ENCODE measurements around the gene OXGR1. TPM values are rescaled to one million over a fixed set of nuclear protein-coding genes. Genes with fewer than 3 reads are reported as not detected.

The OXGR1 gene
- total RNA-seq, 1 experiment from 2014 or later = not detected

DNA sequence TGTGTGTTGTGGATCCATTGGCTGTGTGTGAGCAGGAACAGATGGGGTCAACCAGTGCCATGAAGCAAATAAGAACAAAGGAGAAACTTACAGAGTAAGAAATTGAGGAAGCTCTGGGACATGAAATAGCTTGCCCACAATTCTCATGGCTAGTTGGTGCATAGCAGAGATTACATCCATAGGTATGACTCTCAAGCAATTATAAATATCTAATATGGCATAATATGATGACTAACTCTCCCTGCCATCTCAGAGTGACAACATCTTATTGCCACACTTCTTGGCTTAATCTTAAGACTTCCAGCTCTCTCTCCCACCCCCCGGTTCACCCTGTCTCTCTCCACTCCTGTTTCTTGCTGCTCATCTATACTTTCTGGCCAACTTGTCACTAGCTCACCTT lies 53.3 kb downstream of the OXGR1 start:
- no peaks in the 10 kb centered on the region for H3K27me3 ChIP-seq (ENCODE audit: insufficient read depth, low read length)
- no peak overlapping the region for H3K4me3 Mint-ChIP-seq
- TF ChIP-seq, protein P1, sequence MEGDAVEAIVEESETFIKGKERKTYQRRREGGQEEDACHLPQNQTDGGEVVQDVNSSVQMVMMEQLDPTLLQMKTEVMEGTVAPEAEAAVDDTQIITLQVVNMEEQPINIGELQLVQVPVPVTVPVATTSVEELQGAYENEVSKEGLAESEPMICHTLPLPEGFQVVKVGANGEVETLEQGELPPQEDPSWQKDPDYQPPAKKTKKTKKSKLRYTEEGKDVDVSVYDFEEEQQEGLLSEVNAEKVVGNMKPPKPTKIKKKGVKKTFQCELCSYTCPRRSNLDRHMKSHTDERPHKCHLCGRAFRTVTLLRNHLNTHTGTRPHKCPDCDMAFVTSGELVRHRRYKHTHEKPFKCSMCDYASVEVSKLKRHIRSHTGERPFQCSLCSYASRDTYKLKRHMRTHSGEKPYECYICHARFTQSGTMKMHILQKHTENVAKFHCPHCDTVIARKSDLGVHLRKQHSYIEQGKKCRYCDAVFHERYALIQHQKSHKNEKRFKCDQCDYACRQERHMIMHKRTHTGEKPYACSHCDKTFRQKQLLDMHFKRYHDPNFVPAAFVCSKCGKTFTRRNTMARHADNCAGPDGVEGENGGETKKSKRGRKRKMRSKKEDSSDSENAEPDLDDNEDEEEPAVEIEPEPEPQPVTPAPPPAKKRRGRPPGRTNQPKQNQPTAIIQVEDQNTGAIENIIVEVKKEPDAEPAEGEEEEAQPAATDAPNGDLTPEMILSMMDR (conservative IDR thresholded peaks at IDR 0.05) = no peak
- DNase-seq = no peak
- no peak overlapping the region for H3K56ac ChIP-seq (ENCODE audit: insufficient read length, low read depth, low read length)
- H3K9me3 ChIP-seq (ENCODE audit: control insufficient read depth, low read depth, low read length) = no peaks in the 10 kb centered on the region
- no peak overlapping the region for H4K91ac ChIP-seq (ENCODE audit: insufficient read length, low read depth, low read length)
- no peak overlapping the region for H3K27ac Mint-ChIP-seq
- H3K4me1 Mint-ChIP-seq = peaks cover 5 to 9% of the 10 kb centered on the region in 2 experiments
- H3K27me3 Mint-ChIP-seq (ENCODE audit: low read depth) = no peaks in the 10 kb centered on the region; the same call in 1 of the 2 replicates
- H3T11ph ChIP-seq (ENCODE audit: low read length) = no peak overlapping the region
- no peak overlapping the region for H3K23ac ChIP-seq (ENCODE audit: insufficient read length, low read depth, low read length)
- H2BK5ac ChIP-seq (ENCODE audit: insufficient read length, low read length) = no peak overlapping the region
- H3K23me2 ChIP-seq (ENCODE audit: insufficient read length, low read depth, low read length, poor library complexity, severe bottlenecking) = no peaks in the 10 kb centered on the region
- no peak overlapping the region for H3K27ac ChIP-seq (ENCODE audit: insufficient read length, low read depth, low read length)
- no peak overlapping the region for H2AFZ ChIP-seq (ENCODE audit: low read length)
- no peak overlapping the region for H2BK20ac ChIP-seq (ENCODE audit: low read depth, low read length, poor library complexity, severe bottlenecking)
- H2BK120ac ChIP-seq (ENCODE audit: low read depth, low read length, poor library complexity, severe bottlenecking) = no peak overlapping the region
- no peaks in the 10 kb centered on the region for H3K79me2 ChIP-seq (ENCODE audit: insufficient read depth, low read length)
- H3K4me2 ChIP-seq (ENCODE audit: insufficient read depth, insufficient read length, low read length) = no peak overlapping the region
- H4K5ac ChIP-seq (ENCODE audit: insufficient read length, low read depth, low read length) = peak overlapping the region; percentile 42
- H2BK12ac ChIP-seq (ENCODE audit: insufficient read length, low read depth, low read length) = no peak overlapping the region
- no peaks in the 10 kb centered on the region for H3K79me1 ChIP-seq (ENCODE audit: insufficient read depth, low read depth, low read length, poor library complexity, severe bottlenecking)
- H4K20me1 ChIP-seq (ENCODE audit: control insufficient read depth, insufficient read depth, insufficient read length) = no peaks in the 10 kb centered on the region
- no peak overlapping the region for H3K14ac ChIP-seq (ENCODE audit: insufficient read depth, low read length)
- no peak overlapping the region for H2BK15ac ChIP-seq (ENCODE audit: low read depth, low read length)
- H3K18ac ChIP-seq (ENCODE audit: insufficient read length, low read depth, low read length) = no peak overlapping the region
- no peaks in the 10 kb centered on the region; the same call in 1 of the 2 replicates for H3K4me1 ChIP-seq (ENCODE audit: insufficient read depth, low read length)
- H3K9ac ChIP-seq (ENCODE audit: extremely low read depth, insufficient read length, low read length) = no peak overlapping the region
- H3K4ac ChIP-seq (ENCODE audit: low read depth, low read length) = no peak overlapping the region
- H3K9me3 Mint-ChIP-seq = no peaks in the 10 kb centered on the region
- H3K36me3 Mint-ChIP-seq (ENCODE audit: insufficient read depth in 1 of 3, low read depth in 3 of 3) = no peaks in the 10 kb centered on the region
- no CpG with 5 or more reads among the region's 1 CpG for WGBS (ENCODE audit: extremely low coverage, insufficient read length, low lambda C conversion rate)
- no peak overlapping the region for H4K8ac ChIP-seq (replicated peaks; ENCODE audit: insufficient read length, low read depth, low read length)
- H2AK5ac ChIP-seq (ENCODE audit: insufficient read length, low read length) = no peak overlapping the region

Data from H9 (cell line).